AG04450 (cell line): Measurements from ENCODE around the gene PGS1. TPM values are rescaled to one million over a fixed set of nuclear protein-coding genes. Genes with fewer than 3 reads are reported as not detected.

Experiments
- CTCF ChIA-PET: fragments of 300-600, 350-600 bp; formaldehyde crosslinking; extraction: SDS; loops from one replicate; lab custom pipeline; 2022; ENCODE audit warnings: antibody characterized with exemption, inconsistent platforms; lab: Charles Lee
- POLR2A ChIA-PET: fragments of 350-600 bp; formaldehyde crosslinking; extraction: SDS; loops from one replicate; lab custom pipeline; 2021; ENCODE audit warnings: antibody characterized with exemption, inconsistent platforms; lab: Yijun Ruan, JAX
- DNase-seq: peaks from one replicate; pipeline ENCODE4 v3.0.0-alpha.2; 2011; ENCODE audit warnings: low read depth, low spot score
- H3K27ac ChIP-seq: one replicate; pipeline ENCODE4 v1.5.1; 2012; ENCODE audit warnings: low read depth, low read length, control low read depth
- H3K27me3 ChIP-seq: one replicate; pipeline ENCODE4 v1.6.0; 2012; ENCODE audit warnings: low read length; ENCODE audit not compliant: control insufficient read depth, insufficient read depth
- H3K4me3 ChIP-seq: 2 replicates; pipeline ENCODE4 v1.5.1; 2011; ENCODE audit warnings: mild to moderate bottlenecking, low read depth, low read length, control low read depth
- H3K9me3 ChIP-seq: 2 replicates; pipeline ENCODE4 v1.5.1; 2012; ENCODE audit warnings: low read length; ENCODE audit not compliant: control insufficient read depth, insufficient read depth
- polyA plus RNA-seq: library from polyadenylated mRNA; depleted of rRNA; stranded (reverse); fragments of >200 nt; gene quantifications from 2 replicates; pipeline ENCODE4 v1.2.3, GENCODE V29; 2011
- TF ChIP-seq, protein P1 (sequence below): IDR thresholded peaks from 2 replicates; pipeline ENCODE4 v1.5.1; 2011; ENCODE audit warnings: low read depth, low read length, control low read depth, inconsistent platforms

The PGS1 gene
- polyA plus RNA-seq, 1 experiment = 31.0 TPM

- Histone ChIP-seq H3K27ac (no peak overlapping the region), H3K9me3 (no peaks in the 10 kb centered on the region; the same call in none of the 2 replicates), H3K4me3 (no peak overlapping the region), H3K27me3 (peaks cover 7% of the 10 kb centered on the region)
- POLR2A ChIA-PET = no interaction called here
- CTCF ChIA-PET = interaction anchor here (0.5 kb wide), 1 partner anchor 36 kb away, joined by 6 read pairs; no protein-coding TSS in a partner anchor
- TF ChIP-seq, protein P1, sequence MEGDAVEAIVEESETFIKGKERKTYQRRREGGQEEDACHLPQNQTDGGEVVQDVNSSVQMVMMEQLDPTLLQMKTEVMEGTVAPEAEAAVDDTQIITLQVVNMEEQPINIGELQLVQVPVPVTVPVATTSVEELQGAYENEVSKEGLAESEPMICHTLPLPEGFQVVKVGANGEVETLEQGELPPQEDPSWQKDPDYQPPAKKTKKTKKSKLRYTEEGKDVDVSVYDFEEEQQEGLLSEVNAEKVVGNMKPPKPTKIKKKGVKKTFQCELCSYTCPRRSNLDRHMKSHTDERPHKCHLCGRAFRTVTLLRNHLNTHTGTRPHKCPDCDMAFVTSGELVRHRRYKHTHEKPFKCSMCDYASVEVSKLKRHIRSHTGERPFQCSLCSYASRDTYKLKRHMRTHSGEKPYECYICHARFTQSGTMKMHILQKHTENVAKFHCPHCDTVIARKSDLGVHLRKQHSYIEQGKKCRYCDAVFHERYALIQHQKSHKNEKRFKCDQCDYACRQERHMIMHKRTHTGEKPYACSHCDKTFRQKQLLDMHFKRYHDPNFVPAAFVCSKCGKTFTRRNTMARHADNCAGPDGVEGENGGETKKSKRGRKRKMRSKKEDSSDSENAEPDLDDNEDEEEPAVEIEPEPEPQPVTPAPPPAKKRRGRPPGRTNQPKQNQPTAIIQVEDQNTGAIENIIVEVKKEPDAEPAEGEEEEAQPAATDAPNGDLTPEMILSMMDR = no peak
- no peak for DNase-seq
Measured at GRCh38 chr17:78466786-78467715, 88.6 kb downstream of the PGS1 start.

DNA sequence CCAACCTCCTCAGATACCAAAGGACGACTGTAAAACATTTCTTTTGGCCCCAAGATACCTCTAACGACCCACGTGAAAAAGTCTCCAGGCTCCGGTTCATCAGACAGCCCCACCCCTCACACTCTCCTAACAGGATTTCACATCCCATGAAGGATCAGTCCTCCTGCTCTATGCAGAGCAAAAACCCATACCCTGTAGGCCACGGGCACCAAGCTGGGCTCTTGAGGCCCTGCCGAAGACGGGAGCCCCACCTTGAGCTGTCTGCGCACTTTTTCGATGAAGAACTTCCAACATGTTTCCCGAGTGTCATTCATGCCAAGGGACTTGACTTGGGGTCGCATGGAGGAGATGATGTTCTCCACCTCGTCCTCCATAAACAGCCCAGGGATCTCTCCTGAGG is 89.9 kb downstream of the PGS1 start:
- Histone ChIP-seq H3K9me3 (no peaks in the 10 kb centered on the region; the same call in none of the 2 replicates), H3K4me3 (no peak overlapping the region), H3K27me3 (peaks cover 7% of the 10 kb centered on the region), H3K27ac (no peak overlapping the region)
- ChIA-PET CTCF (no interaction called here), POLR2A (no interaction called here)
- no peak for DNase-seq
- TF ChIP-seq, protein P1 = no peak

GRCh38 chr17:78469443-78469842 is 91.0 kb downstream of the PGS1 start:
- Histone ChIP-seq H3K27ac (no peak overlapping the region), H3K27me3 (peaks cover 7% of the 10 kb centered on the region), H3K9me3 (no peaks in the 10 kb centered on the region; the same call in none of the 2 replicates), H3K4me3 (no peak overlapping the region)
- no peak for DNase-seq
- ChIA-PET CTCF (no interaction called here), POLR2A (interaction anchor here (0.7 kb wide), 1 partner anchor 200 kb away, joined by 8 read pairs; no protein-coding TSS in a partner anchor)
- TF ChIP-seq, protein P1 = no peak

GRCh38 chr17:78471635-78472034 is 93.2 kb downstream of the PGS1 start:
- CTCF ChIA-PET = no interaction called here
- no peak for DNase-seq
- peaks cover 15% of the 10 kb centered on the region for H3K27me3 ChIP-seq
- H3K4me3 ChIP-seq = no peak overlapping the region
- H3K27ac ChIP-seq = no peak overlapping the region
- POLR2A ChIA-PET = no interaction called here
- peaks cover 3% of the 10 kb centered on the region for H3K9me3 ChIP-seq
- TF ChIP-seq, protein P1 = no peak
